HG03097 (cell line): Measurements from ENCODE around the gene TSPAN17.

ENCODE experiments used
- ATAC-seq: cut with Tn5 transposase; IDR thresholded peaks from one replicate; pipeline ENCODE4 v1.9.1; 2021; ENCODE audit not compliant: unreplicated experiment, low FRiP score

The TSPAN17 gene

DNA sequence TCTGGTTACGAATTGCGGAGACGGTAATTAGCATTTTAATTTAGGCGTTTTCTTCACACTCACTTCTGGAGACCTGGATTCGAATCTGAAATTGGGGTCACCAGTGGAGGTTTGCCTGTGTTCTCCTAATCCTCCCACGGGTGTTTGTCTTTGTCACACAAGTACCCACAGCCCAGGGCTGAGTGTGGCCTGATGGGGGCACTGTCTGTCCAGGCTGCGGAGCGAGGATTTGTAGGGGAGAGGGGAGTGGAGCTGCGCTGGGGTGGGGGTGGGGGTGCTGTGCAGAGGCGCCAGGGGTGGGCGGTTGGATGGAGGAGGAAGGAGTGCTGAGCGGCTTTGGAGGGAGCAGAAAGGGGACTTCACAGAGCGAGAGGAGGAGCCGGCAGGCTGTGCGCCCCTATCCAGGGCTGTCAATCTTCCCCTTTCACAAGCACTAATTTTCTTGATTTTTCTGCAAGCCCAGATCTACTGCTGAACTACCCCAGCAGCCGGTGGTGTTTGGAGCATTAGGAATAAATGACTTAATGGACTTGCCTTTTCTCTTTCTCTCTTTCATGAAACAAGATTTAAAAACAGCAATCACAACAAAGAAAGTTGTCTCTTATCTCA lies 53.1 kb downstream of the TSPAN17 start:
- no peak for ATAC-seq

DNA sequence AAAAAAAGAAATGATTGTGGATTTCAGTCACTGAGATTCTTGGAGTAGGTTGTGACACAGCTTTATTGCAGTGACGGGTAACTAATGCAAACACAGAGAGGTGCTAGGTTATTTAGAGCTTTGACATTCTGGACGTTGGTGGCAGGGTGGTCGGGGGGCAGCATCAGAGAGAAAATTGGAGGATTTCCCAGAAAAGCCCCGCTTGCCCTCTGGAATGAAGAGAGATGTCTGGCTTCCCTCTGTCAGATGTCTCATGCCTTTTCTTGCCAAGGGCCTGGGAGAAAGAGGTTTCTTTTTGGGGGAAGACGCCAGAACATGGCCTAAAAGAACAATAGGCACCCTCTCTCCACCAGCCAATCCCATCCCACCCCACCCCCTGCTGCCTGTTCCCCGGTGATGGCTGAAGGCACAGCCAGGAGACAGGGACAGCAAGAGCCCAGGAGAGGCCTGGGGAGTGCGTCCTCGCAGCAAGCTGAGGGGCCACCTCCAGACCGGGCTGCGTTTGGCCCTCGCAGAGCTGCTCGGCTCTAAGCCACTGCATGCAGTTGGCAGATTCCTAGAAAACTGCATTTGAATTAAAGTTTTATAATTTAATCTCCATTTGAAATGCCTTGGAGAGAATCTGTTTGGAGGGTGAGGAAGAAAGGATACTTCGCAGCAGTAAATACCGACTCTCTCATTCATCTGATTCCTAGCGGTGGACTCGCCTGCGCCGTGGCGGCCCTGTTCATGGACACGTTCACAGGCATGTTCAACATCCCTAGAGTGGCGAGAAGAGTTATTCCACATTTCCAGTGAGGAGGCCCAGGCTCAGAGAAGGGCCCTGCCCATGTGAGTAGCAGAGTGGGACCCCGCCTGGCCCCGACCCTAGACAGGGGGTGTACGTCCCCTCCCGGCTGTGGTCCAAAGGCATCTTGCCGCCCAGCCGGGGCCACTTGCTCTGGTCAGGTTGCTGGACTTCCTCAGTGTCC lies 55.7 kb downstream of the TSPAN17 start:
- no peak for ATAC-seq

DNA sequence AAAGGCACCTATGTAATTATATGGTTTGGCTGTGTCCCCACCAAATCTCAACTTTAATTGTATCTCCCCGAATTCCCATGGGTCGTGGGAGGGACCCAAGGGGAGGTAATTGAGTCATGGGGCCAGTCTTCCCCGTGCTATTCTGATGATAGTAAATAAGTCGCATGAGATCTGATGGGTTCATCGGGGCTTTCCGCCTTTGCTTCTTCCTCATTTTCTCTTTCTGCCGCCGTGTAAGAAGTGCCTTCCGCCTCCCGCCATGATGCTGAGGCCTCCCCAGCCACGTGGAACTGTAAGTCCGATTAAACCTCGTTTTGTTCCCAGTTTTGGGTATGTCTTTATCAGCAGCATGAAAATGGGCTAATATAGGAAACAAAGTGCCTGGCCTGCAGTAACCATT lies 56.6 kb downstream of the TSPAN17 start:
- no peak for ATAC-seq

DNA sequence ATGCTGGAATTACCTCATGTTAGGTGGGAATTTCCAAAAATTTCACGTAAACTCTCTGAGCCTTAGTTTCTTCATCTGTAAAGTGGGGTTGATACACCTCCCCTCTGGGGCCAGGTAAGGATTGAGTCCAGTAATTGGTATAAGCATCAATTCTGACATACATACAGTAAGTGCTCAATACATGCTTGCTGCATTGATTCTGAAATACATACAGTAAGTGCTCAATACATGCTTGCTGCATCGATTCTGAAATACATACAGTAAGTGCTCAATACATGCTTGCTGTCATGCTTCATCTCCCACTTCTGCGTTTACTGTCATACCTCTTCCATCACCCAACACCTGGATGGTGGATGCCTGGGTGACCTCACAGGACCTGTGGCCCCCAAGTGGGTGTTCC lies 57.1 kb downstream of the TSPAN17 start:
- no peak for ATAC-seq

DNA sequence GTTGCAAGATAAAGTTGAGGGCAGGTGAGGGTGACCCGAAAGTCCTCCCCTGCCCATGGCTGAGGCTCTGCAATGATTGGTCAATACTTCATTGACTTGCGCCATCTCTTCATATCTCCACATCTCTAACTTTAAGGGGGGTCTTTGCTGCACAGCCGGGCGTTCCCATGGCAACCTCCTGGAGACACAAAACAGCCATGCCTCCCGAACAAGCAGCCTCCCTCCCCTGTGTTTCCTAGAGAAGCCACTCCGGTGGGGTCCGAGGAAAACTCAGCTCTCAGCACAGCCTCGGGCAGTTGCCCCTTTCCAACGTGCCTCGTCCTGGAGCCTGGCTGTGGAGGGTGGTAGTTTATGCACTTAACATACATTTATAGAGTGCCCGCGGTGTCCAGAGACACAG lies 57.5 kb downstream of the TSPAN17 start:
- ATAC-seq = no peak
